GM19025 (cell line): Measurements from ENCODE around the gene SLC6A3.
"Not testable (repeated sequence)": the region's sequence is repeated elsewhere in the genome, so short reads cannot be mapped to it uniquely, and the experiment has no call there.

ENCODE experiments used
- ATAC-seq: cut with Tn5 transposase; IDR thresholded peaks from one replicate; pipeline ENCODE4 v1.9.1; 2021; ENCODE audit warnings: mild to moderate bottlenecking, low read depth, moderate library complexity; ENCODE audit not compliant: unreplicated experiment

Gene SLC6A3

DNA sequence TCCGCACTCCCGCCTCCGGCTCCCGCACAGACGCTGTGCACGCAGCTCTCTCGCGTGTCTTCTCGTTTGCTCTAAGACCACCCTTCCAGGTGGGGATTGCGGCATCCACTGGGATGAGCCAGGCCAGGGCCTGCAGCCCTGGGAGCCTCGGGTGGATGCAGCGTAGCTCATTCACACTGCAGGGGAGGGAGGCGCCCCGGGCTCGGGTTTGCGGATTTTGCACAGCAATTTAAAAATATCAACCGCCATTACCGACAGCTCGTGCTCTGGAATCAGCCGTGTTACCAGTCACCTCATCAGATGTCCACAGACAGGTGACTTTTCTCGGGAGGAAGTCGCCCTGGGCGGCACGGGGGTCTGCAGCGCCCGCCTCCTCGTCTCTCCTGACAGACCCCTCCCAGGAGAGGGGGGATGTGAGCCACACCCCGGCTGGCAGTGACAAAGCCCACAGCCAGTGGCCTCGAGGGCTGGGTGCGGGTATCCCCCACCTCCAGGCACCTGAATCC, 20.8 kb upstream of the SLC6A3 start:
- no peak for ATAC-seq

- no peak for ATAC-seq
These were observed 19.9 kb upstream of the SLC6A3 start for GRCh38 chr5:1465117-1465516.

GRCh38 chr5:1464511-1464910, 19.3 kb upstream of the SLC6A3 start:
- ATAC-seq = no peak

DNA sequence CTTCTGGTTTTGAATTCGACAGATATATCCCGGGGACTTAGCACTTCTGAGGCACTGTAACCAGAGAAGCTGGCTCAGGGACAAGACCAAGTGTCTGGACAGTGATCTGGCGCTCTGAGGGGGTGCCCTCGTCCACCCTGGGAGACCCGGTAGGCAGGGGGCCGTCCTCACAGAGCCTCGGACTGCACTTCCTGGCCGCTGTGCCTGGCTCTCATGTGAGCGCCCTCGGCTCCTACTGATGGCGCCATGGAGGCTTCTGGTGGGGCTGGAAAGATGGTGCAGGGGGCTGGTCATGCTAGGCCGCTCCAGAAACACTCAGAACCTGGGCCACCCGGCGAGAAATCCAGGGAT, 18.8 kb upstream of the SLC6A3 start:
- ATAC-seq = no peak

DNA sequence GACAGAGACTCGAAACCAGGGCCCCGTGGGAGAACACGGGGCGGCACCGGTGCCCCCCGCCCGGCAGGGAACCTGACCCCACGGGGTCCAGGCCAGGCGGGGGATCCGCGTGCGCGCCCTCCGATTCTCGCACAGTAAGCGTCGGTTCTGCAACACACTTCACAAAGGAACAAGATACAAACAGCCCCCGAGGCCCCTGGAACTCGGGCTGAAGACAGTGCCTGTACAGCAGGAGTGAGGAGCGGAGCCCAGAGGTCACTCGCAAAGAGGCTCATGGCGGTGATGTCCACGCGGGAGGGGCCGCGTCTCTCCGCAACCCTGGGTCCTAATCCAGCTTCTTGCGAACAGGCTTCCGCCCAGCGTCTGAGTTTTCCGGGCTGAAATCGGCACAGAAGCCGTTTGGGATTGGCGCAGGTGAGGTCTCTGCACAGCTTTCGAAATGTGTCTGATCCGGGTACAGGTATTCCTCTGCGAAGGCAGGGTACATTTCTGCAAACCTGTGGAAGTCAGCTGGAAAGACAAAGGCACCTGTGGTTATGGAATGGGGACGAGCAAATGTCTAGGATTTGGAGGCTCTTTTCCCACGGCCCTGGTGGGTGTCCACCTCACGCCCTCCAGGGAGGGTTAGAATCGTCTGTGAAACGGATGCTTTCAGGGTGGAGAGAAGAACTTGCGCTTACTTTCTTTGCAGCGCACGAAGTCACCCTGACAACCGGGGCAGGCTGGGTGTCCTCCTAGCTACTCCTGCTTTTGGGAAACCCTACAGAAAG, 18.3 kb upstream of the SLC6A3 start:
- ATAC-seq = no peak

DNA sequence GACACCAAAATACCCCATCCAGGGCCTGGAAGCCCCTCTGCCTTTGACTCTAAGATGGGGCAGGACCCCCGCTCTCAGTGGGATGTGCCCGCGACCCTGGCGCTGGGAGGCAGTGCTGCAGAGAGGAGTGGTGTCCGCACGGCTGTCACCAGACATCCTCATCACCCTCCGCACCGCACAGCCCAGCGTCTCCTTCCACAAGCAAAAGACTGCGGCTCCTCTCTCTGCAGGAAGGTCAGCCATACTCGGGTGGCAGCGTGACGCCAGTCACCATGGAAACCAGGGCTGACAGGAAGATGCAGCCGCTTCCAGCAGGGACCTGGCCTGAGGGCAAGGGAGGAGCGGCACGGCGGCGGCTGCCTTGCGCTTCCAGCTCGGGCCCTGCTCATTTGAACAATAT, 17.1 kb upstream of the SLC6A3 start:
- ATAC-seq = no peak

DNA sequence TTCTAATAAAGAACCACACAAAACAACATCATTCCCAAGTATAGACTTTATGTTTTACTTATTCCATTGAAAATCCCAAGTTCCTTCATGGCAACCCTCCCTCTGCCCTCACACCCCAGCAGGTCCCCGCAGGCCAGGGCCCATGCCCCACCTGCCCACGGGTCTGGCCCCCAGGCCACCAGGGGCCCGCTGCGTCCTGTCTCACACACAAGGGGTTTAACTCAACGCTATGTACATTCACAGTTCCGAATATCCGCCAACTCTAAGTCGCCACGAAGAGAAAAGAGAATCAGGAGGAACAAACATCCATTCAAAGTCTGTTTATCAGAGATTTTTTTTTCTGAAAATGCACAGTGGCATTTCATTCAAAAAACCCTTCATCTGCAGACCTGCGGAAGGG, 16.2 kb upstream of the SLC6A3 start:
- no peak for ATAC-seq

DNA sequence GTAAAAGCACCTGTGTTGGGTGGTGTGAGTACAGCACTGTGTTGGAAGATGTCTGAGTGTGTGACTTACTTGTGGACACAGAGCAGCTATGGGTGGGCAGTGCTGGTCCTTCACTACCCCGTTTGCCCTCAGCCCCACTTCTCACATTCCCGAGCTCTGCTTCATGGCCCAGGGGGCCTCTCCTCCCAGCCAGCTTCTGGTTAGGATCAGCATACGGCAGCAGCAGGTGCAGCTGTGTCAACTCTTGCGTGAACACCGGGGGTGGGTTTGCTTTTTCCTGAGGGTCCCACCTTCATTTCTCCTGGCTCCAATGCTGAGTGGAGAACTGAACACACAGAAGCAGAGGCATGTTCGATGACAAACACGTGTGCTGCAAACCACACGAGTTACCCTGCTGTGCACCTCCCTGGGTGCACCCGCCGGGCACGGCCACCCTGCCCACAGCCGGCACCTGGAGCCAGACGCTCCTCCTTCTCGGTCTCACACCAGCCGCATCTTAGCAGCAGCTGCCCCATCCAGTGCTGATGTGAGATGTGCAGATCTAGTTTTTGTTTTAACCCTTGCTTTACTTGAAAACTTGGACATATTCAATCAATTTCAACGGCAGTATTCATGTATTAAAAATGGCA, 14.9 kb upstream of the SLC6A3 start:
- ATAC-seq = no peak

DNA sequence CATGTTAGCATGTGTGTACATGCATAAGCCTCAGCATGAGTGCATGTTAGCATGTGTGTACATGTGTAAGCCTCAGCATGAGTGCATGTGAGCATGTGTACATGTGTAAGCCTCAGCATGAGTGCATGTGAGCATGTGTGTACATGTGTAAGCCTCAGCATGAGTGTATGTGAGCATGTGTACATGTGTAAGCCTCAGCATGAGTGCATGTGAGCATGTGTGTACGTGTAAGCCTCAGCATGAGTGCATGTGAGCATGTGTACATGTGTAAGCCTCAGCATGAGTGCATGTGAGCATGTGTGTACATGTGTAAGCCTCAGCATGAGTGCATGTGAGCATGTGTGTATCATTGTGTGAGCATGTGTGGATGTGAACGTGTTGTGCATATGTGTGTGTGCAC, 14.2 kb upstream of the SLC6A3 start:
- ATAC-seq = not testable (repeated sequence)

DNA sequence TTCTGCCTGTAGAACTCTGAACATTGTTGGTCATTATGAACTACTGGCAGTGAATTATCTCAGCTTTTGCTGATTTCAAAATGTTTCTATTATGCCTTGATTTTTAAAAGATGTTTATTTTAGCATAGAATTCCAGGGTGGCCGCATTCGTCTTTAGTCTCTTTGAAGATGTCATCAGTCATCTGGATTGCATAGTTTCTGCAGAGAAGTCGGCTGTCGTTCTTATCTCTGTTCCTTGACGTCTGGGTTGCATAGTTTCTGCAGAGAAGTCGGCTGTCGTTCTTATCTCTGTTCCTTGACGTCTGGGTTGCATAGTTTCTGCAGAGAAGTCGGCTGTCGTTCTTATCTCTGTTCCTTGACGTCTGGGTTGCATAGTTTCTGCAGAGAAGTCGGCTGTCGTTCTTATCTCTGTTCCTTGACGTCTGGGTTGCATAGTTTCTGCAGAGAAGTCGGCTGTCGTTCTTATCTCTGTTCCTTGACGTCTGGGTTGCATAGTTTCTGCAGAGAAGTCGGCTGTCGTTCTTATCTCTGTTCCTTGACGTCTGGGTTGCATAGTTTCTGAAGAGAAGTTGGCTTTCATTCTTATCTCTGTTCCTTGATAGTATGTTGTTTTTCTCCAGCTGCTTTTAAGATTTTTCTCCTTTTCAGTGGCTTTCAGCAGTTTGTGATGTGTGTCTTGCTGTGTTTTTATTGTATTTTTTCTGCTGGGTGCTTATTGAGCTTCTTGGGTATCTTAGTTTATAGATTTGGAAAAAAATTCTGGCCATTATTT, 11.1 kb upstream of the SLC6A3 start:
- not testable (repeated sequence) for ATAC-seq

GRCh38 chr5:1453613-1454012, 8.4 kb upstream of the SLC6A3 start:
- no peak for ATAC-seq

DNA sequence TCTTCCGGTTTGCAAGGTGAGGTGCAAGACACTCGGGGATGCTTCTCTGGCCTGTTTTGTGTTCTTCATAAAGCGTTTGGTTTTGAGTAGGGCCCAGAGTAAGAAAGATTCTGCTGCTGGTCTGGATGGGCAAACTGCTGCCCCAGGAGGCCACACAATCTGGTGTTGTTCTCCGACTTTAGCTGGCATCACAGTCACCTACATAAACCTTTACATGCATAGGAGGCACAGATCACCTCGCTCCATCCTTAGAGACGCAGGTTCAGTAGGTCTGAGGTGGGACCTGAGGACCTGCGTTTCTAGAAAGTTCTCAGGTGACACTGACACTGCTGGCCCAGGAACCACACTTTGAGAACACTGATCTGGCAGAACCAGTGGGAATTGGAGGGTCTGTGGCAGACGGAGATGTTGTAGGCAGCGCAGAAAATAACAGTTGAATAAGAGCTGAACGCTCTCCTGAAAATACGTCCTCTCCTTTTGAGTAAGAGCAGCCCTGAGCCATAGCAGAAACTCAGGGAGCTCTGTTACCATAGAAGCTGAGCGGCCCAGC, 3.9 kb upstream of the SLC6A3 start:
- ATAC-seq = no peak

DNA sequence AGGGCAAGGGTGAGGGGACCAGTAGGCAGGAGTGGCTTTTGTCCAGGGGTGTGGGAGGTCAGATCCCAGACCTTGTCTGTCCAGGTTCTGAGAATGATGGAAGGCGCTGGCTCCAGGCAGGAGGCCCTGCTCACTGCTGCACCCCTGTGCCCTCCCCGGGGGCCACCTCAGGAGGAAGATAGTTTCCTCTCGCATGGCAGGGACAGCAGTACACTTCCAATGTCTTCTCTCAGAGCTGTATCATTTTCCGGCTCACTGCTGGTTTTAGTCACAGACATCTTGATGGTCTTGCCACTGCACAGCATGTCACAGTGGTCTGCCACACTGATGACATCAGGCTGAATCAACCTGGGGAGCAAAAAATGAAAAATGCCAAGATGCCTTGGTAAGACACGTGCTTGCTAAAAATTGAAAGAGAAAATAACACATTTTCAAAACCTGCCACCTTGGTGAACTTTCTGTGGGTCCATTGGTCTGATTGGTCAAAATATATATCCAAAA, 3.3 kb upstream of the SLC6A3 start:
- ATAC-seq = no peak

DNA sequence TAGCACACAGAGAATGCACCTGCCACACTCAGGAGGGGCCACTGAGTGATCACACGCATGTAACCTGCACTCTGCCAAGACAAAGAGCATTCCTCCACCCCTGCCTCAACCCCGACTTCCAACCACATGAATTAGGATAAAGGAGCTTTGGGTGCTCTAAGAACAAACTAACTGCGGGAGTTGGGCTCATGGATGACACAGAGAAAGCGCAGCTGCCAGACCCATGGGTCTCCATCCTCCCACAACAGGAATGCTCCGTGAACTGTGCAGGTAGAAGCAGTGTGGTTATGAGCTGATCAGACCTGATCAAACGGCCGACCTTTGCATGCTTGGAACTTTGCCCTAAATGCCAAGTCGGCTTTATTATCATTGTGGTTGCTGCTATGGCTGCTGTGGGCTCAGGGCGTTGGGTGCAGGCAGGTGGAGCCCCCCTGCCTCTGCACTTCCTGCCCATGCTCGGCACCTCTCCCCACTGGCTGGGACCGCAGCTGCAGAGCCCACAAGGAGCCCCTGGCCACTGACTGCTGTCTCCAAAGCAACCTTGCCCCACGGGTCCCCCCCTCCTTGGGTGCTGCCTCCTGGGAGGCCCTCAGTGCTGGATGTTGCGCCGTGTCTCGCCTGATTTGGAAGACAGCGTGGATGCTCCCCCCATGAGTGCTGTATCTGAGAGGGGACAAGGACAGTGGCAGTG, 2.6 kb upstream of the SLC6A3 start:
- no peak for ATAC-seq

- no peak for ATAC-seq
These were observed 1.5 kb upstream of the SLC6A3 start for GRCh38 chr5:1446602-1447343.

DNA sequence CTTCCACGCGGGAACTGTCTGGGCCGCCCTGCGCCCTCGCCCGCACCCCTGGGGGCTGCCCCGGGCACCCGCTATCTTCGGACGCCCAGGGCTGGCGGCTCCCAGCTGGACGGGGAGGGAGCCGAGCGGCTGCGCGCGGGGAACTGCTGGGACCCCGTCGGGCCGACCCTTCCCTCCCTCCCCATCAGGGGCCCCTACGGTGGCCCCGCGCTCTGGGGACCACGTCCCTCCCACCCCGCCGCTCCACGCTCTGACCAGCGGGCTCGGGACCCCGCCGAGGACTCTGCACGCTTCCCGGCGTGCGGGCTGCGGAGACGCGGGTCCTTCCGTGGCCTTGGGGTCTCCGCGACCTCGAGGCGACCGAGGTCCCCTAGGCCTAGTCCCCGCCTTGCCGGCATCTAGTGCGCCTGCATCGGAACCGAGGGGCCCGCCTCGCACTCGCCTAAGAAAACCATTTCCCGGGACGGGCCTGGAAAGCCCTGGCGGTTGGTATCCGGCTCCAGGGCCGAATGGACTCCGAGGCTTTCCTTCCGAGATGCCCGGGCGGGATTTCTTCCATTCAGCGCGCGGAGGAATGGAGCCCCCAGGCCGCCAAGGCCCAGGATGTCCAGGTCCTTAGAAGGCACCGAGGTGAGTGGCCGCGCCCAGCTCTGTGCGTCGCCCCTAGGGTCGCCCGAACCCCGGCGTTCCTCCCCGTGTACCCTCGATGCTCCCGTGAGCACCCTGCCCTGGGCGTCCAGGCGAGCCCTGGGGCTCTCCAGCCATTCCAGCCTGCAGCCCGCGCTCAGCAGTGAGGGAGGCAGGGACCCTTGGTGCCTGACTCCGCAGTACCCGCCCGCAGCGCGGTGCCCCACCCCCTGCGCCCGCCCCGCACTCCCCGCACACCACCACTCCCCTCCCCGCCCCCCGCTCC, 705 bp upstream of the SLC6A3 start:
- ATAC-seq = no peak

- no peak for ATAC-seq
These were observed 665 bp downstream of the SLC6A3 start for GRCh38 chr5:1444361-1445189.

DNA sequence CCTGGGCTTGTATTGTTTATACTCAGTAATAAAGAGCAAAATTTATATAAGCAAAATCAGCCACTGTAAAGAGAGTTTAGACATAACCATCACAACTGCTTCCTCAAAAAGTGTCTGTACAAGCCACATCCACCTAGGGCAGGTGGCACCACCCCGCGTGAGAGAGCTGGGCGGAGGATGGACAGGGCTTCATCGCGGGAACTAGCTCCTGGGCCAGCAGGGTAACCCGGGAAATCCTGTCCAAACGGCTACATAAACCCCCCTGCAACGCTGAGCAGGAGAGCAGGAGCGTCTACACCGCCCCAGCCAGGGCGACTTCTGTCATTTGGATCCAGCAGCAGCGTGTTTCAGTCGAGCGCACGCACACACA, 1.3 kb downstream of the SLC6A3 start:
- no peak for ATAC-seq
